SU-DHL-6 (cell line): ENCODE data around the gene TMEM30B.

Experiments used
- H2AFZ ChIP-seq: fragments of 200-600 bp; sonication (generic); 2 replicates; pipeline ENCODE4 v1.6.1; 2014; ENCODE audit warnings: low read depth, mild to moderate bottlenecking, moderate library complexity, mixed read lengths, antibody characterized with exemption, low read length; ENCODE audit not compliant: severe bottlenecking
- H3F3A ChIP-seq: fragments of 200-600 bp; shearing (Covaris generic); 2 replicates; pipeline ENCODE4 v1.6.0; 2016; ENCODE audit warnings: antibody characterized with exemption, mild to moderate bottlenecking; ENCODE audit not compliant: insufficient read depth
- H3K27ac ChIP-seq: fragments of 200-600 bp; sonication (generic); 2 replicates; pipeline ENCODE4 v1.5.1; 2016; ENCODE audit warnings: low read depth, mild to moderate bottlenecking, low read length, moderate library complexity, mixed read lengths
- H3K27me3 ChIP-seq: fragments of 200-600 bp; sonication (generic), shearing (Covaris generic); 2 replicates; pipeline ENCODE4 v1.6.0; 2014; ENCODE audit warnings: mild to moderate bottlenecking, low read length
- H3K36me3 ChIP-seq: fragments of 200-600 bp; sonication (generic); 2 replicates; pipeline ENCODE4 v1.6.1; 2014; ENCODE audit warnings: mild to moderate bottlenecking, low read length, mixed read lengths
- H3K4me2 ChIP-seq: fragments of 300-600, 200-600 bp; shearing (Covaris generic), sonication (generic); 2 replicates; pipeline ENCODE4 v1.6.0; 2014; ENCODE audit warnings: low read length, low read depth, mild to moderate bottlenecking; ENCODE audit not compliant: poor library complexity, severe bottlenecking
- H3K4me3 ChIP-seq: fragments of 200-600 bp; sonication (generic); 2 replicates; pipeline ENCODE4 v1.5.1; 2014; ENCODE audit warnings: antibody characterized with exemption, low read length, mild to moderate bottlenecking, mixed read lengths; ENCODE audit not compliant: insufficient read depth, poor library complexity, severe bottlenecking
- H3K79me2 ChIP-seq: fragments of 200-600 bp; sonication (generic); 2 replicates; pipeline ENCODE4 v1.6.1; 2014; ENCODE audit warnings: mild to moderate bottlenecking, low read length, moderate library complexity; ENCODE audit not compliant: insufficient read depth
- H3K9ac ChIP-seq: fragments of 200-600 bp; sonication (generic); 2 replicates; pipeline ENCODE4 v1.7.0; 2014; ENCODE audit warnings: mild to moderate bottlenecking, low read length
- H3K9me2 ChIP-seq: fragments of 200-600 bp; sonication (generic); replicated peaks from 2 replicates; pipeline ENCODE4 v1.6.1; 2014; ENCODE audit warnings: low read length; ENCODE audit not compliant: insufficient read depth
- H3K9me3 ChIP-seq: fragments of 200-600 bp; sonication (generic); 2 replicates; pipeline ENCODE4 v1.6.1; 2014; ENCODE audit warnings: low read length, mixed read lengths; ENCODE audit not compliant: insufficient read depth
- H4K20me1 ChIP-seq: fragments of 200-600 bp; sonication (generic); 2 replicates; pipeline ENCODE4 v1.6.1; 2014; ENCODE audit warnings: low read depth, mild to moderate bottlenecking, antibody characterized with exemption, low read length, moderate library complexity, mixed read lengths
- CTCF ChIP-seq: fragments of 200-600 bp; sonication (generic); IDR thresholded peaks from one replicate; pipeline ENCODE4 v1.5.1; 2017; ENCODE audit warnings: antibody characterized with exemption, mild to moderate bottlenecking, low read length, moderate library complexity; ENCODE audit not compliant: insufficient read depth, poor library complexity, severe bottlenecking
- EZH2phosphoT487 ChIP-seq: fragments of 200-600 bp; sonication (generic), shearing (Covaris generic); conservative IDR thresholded peaks from 2 replicates; pipeline ENCODE4 v1.6.1; 2018; ENCODE audit warnings: mild to moderate bottlenecking, antibody characterized with exemption, low read length, moderate library complexity, mixed read lengths

The TMEM30B gene

DNA sequence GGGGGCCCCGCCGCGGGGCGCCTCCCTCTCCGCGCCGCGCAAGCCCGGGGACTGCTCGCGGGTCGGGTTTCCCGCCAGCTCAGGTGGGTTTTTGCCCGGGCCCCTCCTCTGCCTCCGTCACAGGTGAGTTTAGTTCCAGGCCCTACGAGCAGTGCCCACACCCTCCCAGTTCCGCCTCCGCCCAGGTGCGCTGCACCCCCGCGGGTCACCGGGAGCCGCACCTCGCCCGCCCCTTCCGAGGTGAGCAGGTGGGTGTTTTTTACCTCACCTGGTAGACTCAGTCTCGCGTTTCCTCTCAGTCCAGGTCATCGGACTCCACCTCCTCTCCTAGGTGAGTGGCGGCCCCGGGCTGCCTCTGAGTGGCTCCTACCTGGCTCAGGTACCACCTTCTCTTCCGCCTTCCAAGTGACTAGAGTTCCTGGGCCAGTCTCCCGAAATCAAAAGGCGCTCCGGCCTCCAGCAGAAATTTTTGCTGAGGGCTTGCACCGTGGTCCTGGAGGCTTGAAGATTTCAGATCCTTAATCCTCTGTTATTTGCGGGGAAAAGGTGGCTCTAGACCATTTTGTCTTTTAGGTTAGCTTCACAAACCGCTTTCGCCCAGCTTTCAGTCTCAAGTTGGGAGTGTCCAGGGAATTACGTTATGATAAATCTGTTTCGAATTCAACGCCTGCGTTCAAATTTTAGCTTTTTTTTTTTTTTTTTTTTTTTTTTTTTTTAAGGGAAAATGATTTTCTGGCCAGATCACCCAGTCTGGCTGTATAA, at the start of gene TMEM30B:
Gene TMEM30B (minus strand): TSS at position 153 of the 762 bp plus-strand sequence. CDS start 191 bp downstream, outside the sequence.
- no peaks in the 10 kb centered on the region; the same call in 1 of the 2 replicates for H4K20me1 ChIP-seq
- no peak within 1 kb of the TSS for H3K4me3 ChIP-seq
- H3K9ac ChIP-seq = no peak within 1 kb of the TSS
- no peaks in the 10 kb centered on the region for H3K9me2 ChIP-seq
- H3K27me3 ChIP-seq = no peaks in the 10 kb centered on the region
- H3K36me3 ChIP-seq = no peaks in the 10 kb centered on the region
- H3K4me2 ChIP-seq = no peak within 1 kb of the TSS
- H3K27ac ChIP-seq = no peak within 1 kb of the TSS
- H2AFZ ChIP-seq = no peak within 1 kb of the TSS
- no peaks in the 10 kb centered on the region for H3F3A ChIP-seq
- H3K79me2 ChIP-seq = no peaks in the 10 kb centered on the region
- TF ChIP-seq CTCF (no peak), EZH2phosphoT487 (no peak)
- H3K9me3 ChIP-seq = no peaks in the 10 kb centered on the region

- no peaks in the 10 kb centered on the region for H3F3A ChIP-seq
- TF ChIP-seq CTCF = no peak
- TF ChIP-seq EZH2phosphoT487 = no peak
- no peak overlapping the region for H3K4me3 ChIP-seq
- H3K4me2 ChIP-seq = no peak overlapping the region
- no peaks in the 10 kb centered on the region for H3K9me2 ChIP-seq
- H3K79me2 ChIP-seq = no peaks in the 10 kb centered on the region
- H3K9me3 ChIP-seq = no peaks in the 10 kb centered on the region
- no peak overlapping the region for H2AFZ ChIP-seq
- no peaks in the 10 kb centered on the region for H4K20me1 ChIP-seq
- no peaks in the 10 kb centered on the region for H3K27me3 ChIP-seq
- no peaks in the 10 kb centered on the region for H3K36me3 ChIP-seq
- no peak overlapping the region for H3K9ac ChIP-seq
- no peak overlapping the region for H3K27ac ChIP-seq
Measured at GRCh38 chr14:61330511-61330910, 49.4 kb upstream of the TMEM30B start.

- Histone ChIP-seq H4K20me1 (no peaks in the 10 kb centered on the region), H3K9me2 (no peaks in the 10 kb centered on the region), H2AFZ (no peak overlapping the region), H3K27me3 (no peaks in the 10 kb centered on the region), H3K4me3 (no peak overlapping the region), H3K9ac (no peak overlapping the region), H3F3A (no peaks in the 10 kb centered on the region), H3K9me3 (no peaks in the 10 kb centered on the region), H3K4me2 (no peak overlapping the region), H3K79me2 (no peaks in the 10 kb centered on the region), H3K36me3 (no peaks in the 10 kb centered on the region), H3K27ac (no peak overlapping the region)
- no peak for TF ChIP-seq CTCF
- no peak for TF ChIP-seq EZH2phosphoT487
Measured at GRCh38 chr14:61329478-61330051, 48.4 kb upstream of the TMEM30B start.
